KOPT-K1 (cell line): ENCODE results near the gene YIPF2.
"Not testable (repeated sequence)": the region's sequence is repeated elsewhere in the genome, so short reads cannot be mapped to it uniquely, and the experiment has no call there.

Experiments
- H3K27ac ChIP-seq: fragments of 200-600 bp; sonication (generic); 2 replicates; pipeline ENCODE4 v1.5.1; 2016; ENCODE audit warnings: antibody characterized with exemption, mild to moderate bottlenecking, low read depth, low read length; ENCODE audit not compliant: poor library complexity, severe bottlenecking
- H3K36me3 ChIP-seq: fragments of 200-600 bp; sonication (generic); 2 replicates; pipeline ENCODE4 v1.5.1; 2017; ENCODE audit warnings: antibody characterized with exemption, mild to moderate bottlenecking, low read length, moderate library complexity; ENCODE audit not compliant: insufficient read depth
- H3K9me3 ChIP-seq: fragments of 200-600 bp; sonication (generic); 2 replicates; pipeline ENCODE4 v1.5.1; 2017; ENCODE audit warnings: antibody characterized with exemption, low read length, mild to moderate bottlenecking; ENCODE audit not compliant: insufficient read depth, poor library complexity, severe bottlenecking

The YIPF2 gene

GRCh38 chr19:10959277-10959968, 31.0 kb upstream of the YIPF2 start:
- peak overlapping the region; percentile 95 for H3K27ac ChIP-seq
- H3K36me3 ChIP-seq, H3K9me3 ChIP-seq: not testable (repeated sequence)

DNA sequence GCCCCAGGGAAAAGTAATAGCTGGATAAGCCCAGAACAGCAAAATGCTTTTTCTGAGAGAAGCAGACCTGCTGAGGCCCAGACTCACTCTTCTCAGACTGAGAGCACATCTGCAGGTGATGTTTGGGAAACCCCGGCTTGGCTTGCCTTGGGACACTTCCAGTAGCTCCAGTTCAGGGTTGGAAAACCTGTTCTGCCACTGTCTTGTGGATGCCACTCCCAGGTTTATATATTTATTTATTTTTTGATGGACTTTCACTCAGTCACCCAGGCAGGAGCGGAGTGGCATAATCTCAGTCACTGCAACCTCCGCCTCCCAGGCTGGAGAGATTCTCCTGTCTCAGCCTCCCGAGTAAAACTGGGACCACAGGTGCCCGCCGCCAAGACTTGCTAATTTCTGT, 24.4 kb upstream of the YIPF2 start:
- Histone ChIP-seq H3K9me3 (no peaks in the 10 kb centered on the region), H3K36me3 (no peaks in the 10 kb centered on the region), H3K27ac (no peak overlapping the region)

DNA sequence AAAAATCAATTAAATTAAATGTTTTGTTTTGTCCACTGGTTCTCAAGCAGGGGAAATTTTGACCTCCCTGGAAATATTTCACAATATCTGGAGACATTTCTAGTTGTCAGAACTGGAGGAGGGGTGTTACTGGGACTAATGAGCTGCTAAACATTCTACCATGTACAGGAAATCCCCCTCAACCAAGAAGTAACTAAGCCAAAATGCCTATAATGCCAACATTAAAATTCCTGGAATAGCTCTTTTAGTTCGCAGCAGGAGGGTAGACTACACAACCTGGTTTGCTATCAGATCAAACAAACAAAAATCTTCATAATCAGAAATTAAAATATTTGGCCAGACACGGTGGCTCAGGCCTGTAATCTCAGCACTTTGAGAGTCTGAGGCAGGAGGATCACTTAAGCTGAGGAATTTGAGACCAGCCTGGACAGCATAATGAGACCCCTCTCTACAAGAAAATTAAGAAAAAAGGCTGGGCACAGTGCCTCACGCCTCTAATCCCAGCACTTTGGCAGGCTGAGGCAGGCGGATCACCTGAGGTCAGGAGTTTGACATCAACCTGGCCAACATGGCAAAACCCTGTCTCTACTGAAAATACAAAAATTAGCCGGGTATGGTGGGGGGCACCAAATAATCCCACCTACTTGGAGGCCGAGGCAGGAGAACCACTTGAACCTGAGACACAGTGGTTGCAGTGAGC, 18.7 kb upstream of the YIPF2 start:
- H3K36me3 ChIP-seq: no peaks in the 10 kb centered on the region
- H3K9me3 ChIP-seq: no peaks in the 10 kb centered on the region
- H3K27ac ChIP-seq: no peak overlapping the region

DNA sequence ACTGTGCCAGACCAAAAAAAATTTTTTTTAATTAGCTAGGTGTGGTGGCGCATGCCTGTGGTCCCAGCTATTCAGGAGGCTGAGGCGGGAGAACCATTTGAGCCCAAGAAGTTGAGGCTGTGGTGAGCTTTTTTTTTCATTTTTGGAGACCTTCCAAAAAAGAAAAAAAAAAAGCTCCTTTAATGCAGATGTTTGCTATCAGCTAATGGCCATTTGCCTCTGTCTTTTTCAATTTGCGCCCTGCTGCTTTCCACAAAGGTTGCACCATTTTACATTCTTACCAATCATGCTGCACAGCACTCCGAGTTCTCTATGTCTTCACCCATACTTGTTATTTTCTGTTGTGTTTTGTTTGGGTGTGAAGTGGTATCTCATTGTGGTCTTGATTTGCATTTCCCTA, 16.8 kb upstream of the YIPF2 start:
- Histone ChIP-seq H3K36me3 (no peaks in the 10 kb centered on the region), H3K27ac (no peak overlapping the region), H3K9me3 (no peaks in the 10 kb centered on the region)

DNA sequence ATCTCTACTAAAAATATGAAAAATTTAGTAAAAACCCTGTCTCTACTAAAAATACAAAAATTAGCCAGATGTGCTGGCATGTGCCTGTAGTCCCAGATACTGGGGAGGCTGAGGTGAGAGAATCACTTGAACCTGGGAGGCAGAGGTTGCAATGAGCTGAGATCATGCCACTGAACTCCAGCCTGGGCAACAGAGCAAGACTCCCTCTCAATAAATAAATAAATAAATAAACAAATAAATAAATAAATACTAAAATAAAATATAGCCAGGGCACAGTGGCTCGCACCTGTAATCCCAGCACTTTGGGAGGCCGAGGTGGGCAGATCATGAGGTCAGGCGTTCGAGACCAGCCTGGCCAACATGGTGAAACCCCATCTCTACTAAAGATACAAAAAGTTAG, 15.0 kb upstream of the YIPF2 start:
- H3K36me3 ChIP-seq, H3K9me3 ChIP-seq, H3K27ac ChIP-seq: not testable (repeated sequence)

DNA sequence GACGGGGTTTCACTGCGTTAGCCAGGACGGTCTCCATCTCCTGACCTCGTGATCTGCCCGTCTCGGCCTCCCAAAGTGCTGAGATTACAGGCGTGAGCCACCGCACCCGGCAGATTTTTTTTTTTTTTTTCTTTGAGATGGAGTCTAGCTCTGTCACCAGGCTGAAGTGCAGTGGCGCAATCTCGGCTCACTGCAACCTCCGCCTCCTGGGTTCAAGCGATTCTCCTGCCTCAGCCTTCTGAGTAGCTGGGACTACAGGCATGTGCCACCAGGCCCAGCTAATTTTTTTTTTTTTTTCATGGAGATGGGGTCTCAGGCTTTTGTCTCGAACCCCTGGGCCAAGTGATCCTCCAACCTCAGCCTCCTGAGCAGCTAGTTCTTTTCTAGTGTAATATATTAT, 13.2 kb upstream of the YIPF2 start:
- H3K27ac ChIP-seq, H3K9me3 ChIP-seq, H3K36me3 ChIP-seq: not testable (repeated sequence)

DNA sequence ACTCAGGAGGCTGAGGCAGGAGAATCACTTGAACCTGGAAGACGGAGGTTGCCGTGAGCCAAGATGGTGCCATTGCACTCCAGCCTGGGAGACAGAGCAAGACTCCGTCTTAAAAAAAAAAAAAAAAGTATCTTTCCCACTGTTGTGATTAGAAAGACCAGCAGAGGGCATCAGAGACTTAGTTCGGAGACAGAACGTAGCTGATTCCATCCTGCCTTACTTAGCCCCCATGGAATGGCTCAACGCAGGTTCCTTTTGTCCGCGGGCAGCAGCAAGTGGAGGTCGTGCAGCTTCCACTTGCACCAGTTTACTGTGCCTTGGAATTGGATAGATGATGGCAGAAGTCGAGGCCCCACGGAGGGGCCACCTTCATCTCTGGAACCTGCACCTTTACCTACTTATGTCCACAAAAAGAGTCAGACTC, 8.2 kb upstream of the YIPF2 start:
- Histone ChIP-seq H3K36me3 (peaks cover 14% of the 10 kb centered on the region), H3K9me3 (no peaks in the 10 kb centered on the region), H3K27ac (no peak overlapping the region)

- Histone ChIP-seq H3K27ac (no peak overlapping the region), H3K9me3 (no peaks in the 10 kb centered on the region), H3K36me3 (peaks cover 19% of the 10 kb centered on the region)
Observed at GRCh38 chr19:10935371-10936059, 7.1 kb upstream of the YIPF2 start.

DNA sequence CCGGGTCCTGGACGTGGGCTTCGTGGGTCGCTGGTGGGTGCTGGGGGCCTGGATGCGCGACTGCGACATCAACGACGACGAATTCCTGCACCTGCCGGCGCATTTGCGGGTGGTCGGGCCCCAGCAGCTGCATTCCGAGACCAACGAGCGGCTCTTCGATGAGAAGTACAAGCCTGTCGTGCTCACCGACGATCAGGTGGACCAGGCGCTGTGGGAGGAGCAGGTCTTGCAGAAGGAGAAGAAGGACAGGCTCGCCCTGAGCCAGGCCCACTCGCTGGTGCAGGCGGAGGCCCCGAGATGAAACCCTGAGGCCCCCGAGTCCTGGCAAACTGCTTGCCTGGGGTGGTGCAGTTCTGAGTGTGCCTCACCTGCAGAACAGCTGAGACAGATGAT, 959 bp upstream of the YIPF2 start:
- Histone ChIP-seq H3K27ac (peak overlapping the region; percentile 67), H3K9me3 (no peaks in the 10 kb centered on the region), H3K36me3 (peaks cover 33% of the 10 kb centered on the region)

GRCh38 chr19:10927730-10928562, 493 bp downstream of the YIPF2 start:
- Histone ChIP-seq H3K27ac (peak overlapping the region; percentile 67), H3K36me3 (peaks cover 40% of the 10 kb centered on the region)

GRCh38 chr19:10924597-10924996, 3.8 kb downstream of the YIPF2 start:
- H3K9me3 ChIP-seq: no peaks in the 10 kb centered on the region
- peaks cover 54% of the 10 kb centered on the region for H3K36me3 ChIP-seq
- no peak overlapping the region for H3K27ac ChIP-seq

More at GRCh38 chr19:10927730-10928562, 493 bp downstream of the YIPF2 start:
- H3K9me3 ChIP-seq: no peaks in the 10 kb centered on the region

DNA sequence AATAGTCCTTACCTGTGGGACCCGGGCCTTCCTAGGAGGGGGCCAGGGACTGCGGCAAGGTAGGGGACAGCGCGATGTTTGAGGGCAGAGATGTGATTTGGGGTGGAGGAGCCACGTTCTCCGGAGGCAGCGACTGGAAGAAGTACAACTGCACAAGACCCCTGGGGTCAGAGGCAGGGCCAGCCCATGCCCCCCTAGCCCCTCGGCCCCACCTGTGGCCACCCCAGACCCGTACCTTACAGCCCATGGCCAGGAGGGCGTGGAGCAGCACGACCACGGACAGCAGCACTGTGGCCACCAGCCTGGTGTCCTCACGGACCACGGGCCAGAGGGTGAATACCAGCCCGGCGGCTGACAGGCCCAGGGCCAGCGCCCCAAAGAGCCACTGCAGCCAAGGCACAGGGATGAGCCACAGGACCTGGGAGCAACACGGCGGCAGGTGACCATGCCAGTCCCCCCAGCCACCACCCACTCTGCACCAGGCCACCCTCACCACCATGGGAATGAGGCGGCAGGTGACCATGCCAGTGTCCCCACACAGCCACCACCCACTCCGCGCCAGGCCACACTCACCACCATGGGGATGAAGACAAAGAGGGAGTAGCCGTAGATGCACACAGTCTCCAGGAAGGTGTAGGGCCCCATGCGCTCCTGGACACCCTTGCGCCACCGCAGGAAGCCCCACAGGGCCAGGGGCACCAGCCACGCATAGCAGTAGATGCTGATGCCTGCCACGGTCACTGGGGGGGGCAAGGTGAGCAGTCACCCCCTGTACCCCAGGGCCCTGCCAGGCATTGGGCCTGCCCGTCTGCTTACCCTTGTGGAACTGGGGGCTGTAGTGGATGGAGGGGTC, 5.0 kb downstream of the YIPF2 start:
- Histone ChIP-seq H3K27ac (no peak overlapping the region), H3K36me3 (peaks cover 65% of the 10 kb centered on the region), H3K9me3 (no peaks in the 10 kb centered on the region)

DNA sequence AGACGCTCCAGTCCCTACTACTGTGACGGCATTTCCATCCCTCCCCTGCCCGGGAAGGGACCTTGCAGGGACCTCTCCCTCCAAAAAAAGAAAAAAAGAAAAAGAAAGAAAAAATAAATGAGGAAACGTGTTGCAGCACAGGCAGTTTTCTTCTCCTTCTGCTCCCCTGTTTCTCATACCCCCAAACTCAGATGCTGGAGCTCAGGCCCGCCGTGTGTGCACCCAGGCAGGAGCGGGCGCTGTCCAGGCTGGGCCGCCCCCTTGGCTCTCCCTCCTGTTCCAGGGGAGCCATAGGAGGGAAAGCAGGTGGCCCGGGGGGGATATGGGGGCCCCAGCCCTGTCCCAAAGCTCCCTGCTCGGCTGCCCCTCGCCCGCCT, 5.8 kb downstream of the YIPF2 start:
- H3K9me3 ChIP-seq: no peaks in the 10 kb centered on the region
- no peak overlapping the region for H3K27ac ChIP-seq
- peaks cover 71% of the 10 kb centered on the region for H3K36me3 ChIP-seq

GRCh38 chr19:10921910-10922637, 6.4 kb downstream of the YIPF2 start:
- H3K9me3 ChIP-seq: no peaks in the 10 kb centered on the region
- H3K36me3 ChIP-seq: peaks cover 71% of the 10 kb centered on the region
- H3K27ac ChIP-seq: no peak overlapping the region
